Stimulated activated CD4-positive, alpha-beta T cell treated with anti-CD3 and anti-CD28 coated beads, Interleukin-4, amount 100 ng/mL, for 24 hours (primary cell): ENCODE results near the gene BORCS8.
"Not testable (repeated sequence)": the region's sequence is repeated elsewhere in the genome, so short reads cannot be mapped to it uniquely, and the experiment has no call there.

Source experiments
- DNase-seq: peaks from one replicate; pipeline ENCODE4 v3.0.0-alpha.2; 2020

BORCS8 gene

GRCh38 chr19:19147344-19147743 is 44.6 kb downstream of the BORCS8 start:
- no peak for DNase-seq

GRCh38 chr19:19146865-19147264 is 45.1 kb downstream of the BORCS8 start:
- no peak for DNase-seq

DNA sequence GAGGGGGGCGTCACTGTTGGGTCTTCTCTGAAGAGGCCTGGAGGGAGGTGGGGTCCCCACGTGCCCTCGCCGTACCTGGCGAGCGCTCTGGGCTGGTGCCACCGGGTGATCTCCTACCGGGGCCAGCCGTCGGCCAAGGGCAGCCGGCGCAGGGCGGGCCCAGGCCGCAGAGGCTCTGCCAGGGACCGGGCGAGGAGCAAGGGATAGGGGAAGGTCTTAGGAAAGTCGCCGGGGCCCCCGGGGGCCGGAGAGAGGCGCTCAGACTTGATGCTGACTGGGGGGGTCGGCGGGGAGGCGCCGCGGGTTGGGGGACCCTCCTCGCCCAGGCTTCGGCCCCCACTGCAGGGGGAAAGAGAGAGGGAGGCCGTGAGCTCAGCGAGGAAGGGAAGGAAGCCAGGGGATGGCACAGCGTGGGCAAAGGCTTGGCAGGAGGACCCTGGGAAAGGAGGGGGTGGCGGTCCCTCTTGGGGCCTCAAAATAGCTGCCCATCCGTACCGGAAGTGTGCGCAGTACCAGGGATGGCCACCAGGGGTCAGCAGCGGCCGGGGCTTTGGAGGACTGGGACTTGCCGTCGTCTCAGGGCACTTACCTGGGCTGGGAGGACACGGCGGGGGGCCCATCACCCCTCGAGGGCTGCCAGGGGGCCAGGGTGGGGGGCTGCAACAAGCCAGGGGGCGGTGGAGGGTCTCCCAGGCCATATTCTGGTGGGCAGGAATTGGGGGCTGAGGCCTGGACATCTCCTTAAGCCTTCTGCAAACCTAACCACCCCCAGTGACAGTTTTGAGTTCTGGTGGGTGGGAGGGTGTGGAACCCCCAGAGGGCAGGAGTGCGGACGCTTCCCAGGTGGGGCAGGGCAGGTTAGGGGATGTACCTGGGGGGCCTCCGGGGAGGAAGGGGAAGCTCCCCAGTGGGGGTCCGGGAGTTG is 46.0 kb downstream of the BORCS8 start:
- DNase-seq: peak; percentile 87

DNA sequence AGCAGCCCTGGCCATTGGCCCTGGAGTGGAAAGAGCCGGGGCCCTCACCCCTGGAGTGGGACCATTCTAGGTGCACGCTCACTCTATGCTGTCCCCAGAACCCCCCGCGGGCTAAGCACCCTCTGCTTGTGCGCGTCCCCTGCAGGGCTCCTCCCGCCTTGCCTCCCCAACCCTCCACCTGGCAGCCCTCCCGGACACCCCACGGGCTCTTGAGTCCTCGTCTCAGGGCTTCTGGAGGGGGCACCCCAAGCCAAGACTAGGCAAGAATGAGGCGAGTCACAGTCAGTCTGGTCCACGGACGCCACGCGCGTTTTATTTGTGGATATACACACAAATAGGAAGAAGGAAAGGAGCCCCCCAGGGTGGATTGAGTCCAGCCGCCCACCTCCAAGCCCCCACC is 46.7 kb downstream of the BORCS8 start:
- no peak for DNase-seq

- no peak for DNase-seq
Measured at GRCh38 chr19:19142347-19142746, 49.6 kb downstream of the BORCS8 start.

- DNase-seq: no peak
Measured at GRCh38 chr19:19140476-19140875, 51.5 kb downstream of the BORCS8 start.

GRCh38 chr19:19139876-19140229 is 52.1 kb downstream of the BORCS8 start:
- no peak for DNase-seq

DNA sequence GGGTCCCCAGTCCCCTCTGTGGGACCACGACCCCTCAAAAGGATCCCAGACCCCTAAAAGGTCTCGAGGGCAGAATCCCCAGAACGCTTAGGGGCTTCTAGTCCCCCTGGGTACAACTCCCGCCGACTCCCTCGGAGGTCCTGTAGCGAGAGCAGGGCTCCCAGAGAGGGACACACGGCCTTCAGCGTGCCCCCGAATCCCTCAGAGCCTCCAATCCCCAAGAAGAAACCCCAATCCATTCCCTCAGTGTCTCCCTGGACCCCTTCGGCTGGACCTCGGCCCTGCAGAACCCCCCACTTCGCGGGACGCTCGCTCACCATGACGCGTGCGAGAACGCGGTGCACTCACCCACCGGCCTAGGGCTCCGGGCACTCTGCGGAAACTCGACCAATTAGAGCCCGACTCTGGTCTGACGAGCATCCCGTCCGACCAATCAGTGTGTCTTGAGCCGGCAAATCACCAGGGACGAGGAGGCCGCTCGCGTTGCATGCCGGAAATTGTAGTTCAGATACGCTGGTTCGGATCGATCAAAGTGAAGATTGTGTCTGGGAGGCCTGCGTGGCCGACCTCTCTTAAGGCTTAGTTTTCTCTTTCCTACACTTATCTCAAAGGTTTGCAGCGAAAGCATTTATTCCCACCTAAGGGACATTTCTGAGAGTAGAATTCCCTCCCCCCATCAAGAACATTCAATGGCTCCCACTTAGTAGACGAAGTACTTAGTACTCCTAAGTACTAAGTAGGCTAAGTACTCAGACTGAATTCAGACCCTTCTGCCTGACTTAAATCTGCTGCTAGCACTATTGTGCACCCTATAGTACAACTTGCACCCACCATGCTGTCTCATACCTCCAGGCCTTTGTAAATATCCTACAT is 53.6 kb downstream of the BORCS8 start, which contains the start of gene TMEM161A:
TSS of gene TMEM161A (minus strand) at position 370 of the 873 bp plus-strand sequence. CDS start at position 320, 50 bp downstream.
- peak; percentile 98 for DNase-seq

DNA sequence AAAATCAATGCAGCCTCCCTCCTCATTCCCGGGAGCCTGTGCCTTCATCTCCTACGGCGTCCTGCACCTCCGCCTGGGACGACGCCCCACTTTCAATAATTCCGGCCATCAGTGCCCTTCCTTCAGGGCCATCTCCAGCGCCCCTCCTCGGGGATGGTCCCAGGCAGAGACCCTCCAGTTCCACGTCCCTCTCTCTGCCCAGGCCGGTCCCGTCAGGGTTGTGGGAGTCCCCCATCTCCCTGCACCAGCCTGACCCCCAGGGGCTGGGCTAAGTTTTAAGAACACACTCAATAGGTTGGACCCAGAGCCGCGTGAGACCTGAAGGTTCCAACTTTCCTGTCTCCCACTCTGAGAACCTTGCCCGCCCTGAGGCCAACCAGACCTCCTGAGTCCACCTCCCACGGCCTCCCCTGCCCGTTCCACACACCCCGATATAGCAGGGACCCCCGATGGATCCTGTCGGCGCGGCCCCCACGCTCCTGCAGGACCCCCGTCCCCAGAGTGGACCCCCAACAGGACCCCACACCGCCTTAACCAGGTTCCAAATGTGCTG is 54.3 kb downstream of the BORCS8 start:
- no peak for DNase-seq

DNA sequence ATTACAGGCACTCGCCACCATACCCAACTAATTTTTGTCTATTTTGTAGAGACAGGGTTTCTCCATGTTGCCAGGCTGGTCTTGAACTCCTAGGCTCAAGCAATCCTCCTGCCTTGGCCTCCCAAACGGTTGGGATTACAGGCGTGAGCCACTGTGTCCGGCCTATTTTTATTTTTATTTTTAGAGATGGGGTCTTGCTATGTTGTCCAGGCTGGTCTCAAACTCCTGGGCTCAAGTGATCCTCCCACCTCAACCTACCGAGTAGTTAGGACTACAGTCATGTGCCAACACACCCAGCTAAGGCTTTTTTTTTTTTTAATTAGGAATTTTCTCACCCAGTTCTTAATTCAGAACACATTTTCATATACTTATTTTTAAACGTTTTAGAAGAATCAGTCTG is 56.2 kb downstream of the BORCS8 start:
- DNase-seq: not testable (repeated sequence)

DNA sequence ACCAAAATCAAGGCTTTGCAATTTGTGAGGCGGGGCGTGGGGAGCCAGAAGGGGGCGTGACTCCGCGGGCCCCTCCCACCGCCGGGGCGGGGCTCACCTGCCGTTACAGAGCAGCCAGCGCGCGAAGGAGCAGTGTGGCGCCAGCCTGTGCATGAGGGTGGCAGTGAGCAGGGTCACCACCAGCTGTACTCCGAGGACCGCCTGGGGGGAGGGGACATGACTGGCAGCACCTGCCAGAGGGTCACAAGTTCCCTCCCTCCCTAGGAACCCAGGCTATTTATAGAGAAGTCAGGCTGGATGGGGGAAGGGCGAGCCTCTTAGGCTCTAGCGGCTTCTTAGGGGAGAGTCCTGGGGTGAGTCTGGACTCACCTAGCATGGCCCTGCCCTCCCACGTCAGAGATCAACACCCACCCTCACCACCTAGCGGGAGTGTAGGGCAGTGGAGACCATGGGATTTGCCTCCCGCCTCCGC is 57.2 kb downstream of the BORCS8 start:
- peak; percentile 34 for DNase-seq

DNA sequence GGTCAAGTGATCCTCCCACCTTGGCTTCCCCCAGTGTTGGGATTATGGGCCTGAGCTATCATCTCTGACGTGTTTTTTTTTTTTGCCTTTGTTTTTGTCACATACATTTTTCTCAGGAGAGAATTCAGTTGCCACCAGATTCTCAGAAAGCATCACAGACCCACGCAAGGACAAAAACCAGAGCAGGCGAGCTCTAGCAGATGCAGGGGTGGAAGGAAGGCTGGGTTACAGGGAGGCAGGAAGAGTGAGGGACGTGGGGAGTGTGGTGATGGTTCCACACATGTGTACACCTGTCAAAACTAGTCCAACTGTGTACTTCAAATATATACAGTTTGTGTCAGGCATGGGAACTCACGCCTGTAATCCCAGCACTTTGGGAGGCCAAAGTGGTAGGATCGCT is 58.0 kb downstream of the BORCS8 start:
- no peak for DNase-seq

- no peak for DNase-seq
Measured at GRCh38 chr19:19132912-19133311, 59.0 kb downstream of the BORCS8 start.

DNA sequence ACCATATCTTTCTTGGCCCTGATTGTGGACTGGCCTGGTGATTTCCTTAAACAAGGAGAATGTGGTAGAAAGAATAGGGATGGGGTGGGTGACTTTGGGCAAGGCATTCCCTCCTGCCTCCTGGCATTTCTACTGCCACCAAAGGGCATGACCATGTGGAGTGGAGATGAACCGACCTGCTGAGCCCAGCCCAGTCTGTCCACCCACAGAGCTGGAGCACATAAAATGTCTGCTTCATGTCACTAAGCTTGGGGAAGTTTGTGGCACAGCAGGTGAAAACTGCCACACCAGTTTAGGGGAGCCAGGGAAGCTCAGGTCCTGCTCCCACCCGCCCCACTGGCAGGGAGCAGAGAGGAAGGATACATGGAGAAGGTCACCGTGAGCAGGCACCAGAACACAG is 60.0 kb downstream of the BORCS8 start:
- DNase-seq: no peak
